NT2/D1 (cell line): ENCODE measurements around the gene BLOC1S3.

Experiments used
- SUZ12 ChIP-seq: IDR thresholded peaks from 2 replicates; pipeline ENCODE4 v1.6.1; 2011; ENCODE audit not compliant: insufficient read length, insufficient read depth; ENCODE audit errors: extremely low read depth
- YY1 ChIP-seq: IDR thresholded peaks from 2 replicates; pipeline ENCODE4 v1.6.1; 2011; ENCODE audit not compliant: insufficient read length, insufficient read depth
- ZNF274 ChIP-seq: IDR thresholded peaks from 2 replicates; pipeline ENCODE4 v1.6.1; 2011; ENCODE audit warnings: mild to moderate bottlenecking, low read depth, low read length

- TF ChIP-seq YY1, result no peak
- no peak for TF ChIP-seq ZNF274
- no peak for TF ChIP-seq SUZ12
Measured at GRCh38 chr19:45151320-45151719, 27.3 kb upstream of the BLOC1S3 start.
